Neural cell (in vitro differentiated cells): ENCODE measurements around the gene MAP1LC3A. TPM values are rescaled to one million over a fixed set of nuclear protein-coding genes. Genes with fewer than 3 reads are reported as not detected.

Experiments
- H2AFZ ChIP-seq: fragments of 200-600, 300-800 bp; sonication (generic), shearing (Covaris generic); 2 replicates; pipeline ENCODE4 v1.6.0; 2014; ENCODE audit warnings: low read depth, mild to moderate bottlenecking, antibody characterized with exemption, low read length, moderate library complexity
- H3F3A ChIP-seq: fragments of 200-600 bp; shearing (Covaris generic); 2 replicates; pipeline ENCODE4 v1.6.1; 2016; ENCODE audit warnings: mild to moderate bottlenecking, moderate library complexity, mixed read lengths, antibody characterized with exemption, low read length; ENCODE audit not compliant: insufficient read depth, poor library complexity, severe bottlenecking
- H3K27ac ChIP-seq: fragments of 200-600, 300-800 bp; sonication (generic), shearing (Covaris generic); 2 replicates; pipeline ENCODE4 v1.5.1; 2014; ENCODE audit warnings: mild to moderate bottlenecking, low read length, moderate library complexity
- H3K27me3 ChIP-seq: fragments of 300-800, 200-600 bp; sonication (generic), shearing (Covaris generic); 2 replicates; pipeline ENCODE4 v1.6.0; 2014; ENCODE audit warnings: mild to moderate bottlenecking, low read depth, low read length, moderate library complexity; ENCODE audit not compliant: insufficient read depth
- H3K36me3 ChIP-seq: fragments of 300-800, 200-600 bp; sonication (generic), shearing (Covaris generic); 2 replicates; pipeline ENCODE4 v1.5.1; 2014; ENCODE audit warnings: mild to moderate bottlenecking, antibody characterized with exemption, low read length, moderate library complexity; ENCODE audit not compliant: insufficient read depth
- H3K4me2 ChIP-seq: fragments of 300-800, 200-600 bp; sonication (generic), shearing (Covaris generic); 2 replicates; pipeline ENCODE4 v1.6.0; 2014; ENCODE audit warnings: mild to moderate bottlenecking, low read length
- H3K4me3 ChIP-seq: fragments of 300-800, 200-600 bp; sonication (generic), shearing (Covaris generic); 2 replicates; pipeline ENCODE4 v1.5.1; 2014; ENCODE audit warnings: mild to moderate bottlenecking, low read length, moderate library complexity
- H3K79me2 ChIP-seq: fragments of 200-600 bp; shearing (Covaris generic); replicated peaks from 2 replicates; pipeline ENCODE4 v1.6.0; 2014; ENCODE audit warnings: mild to moderate bottlenecking, low read length, moderate library complexity; ENCODE audit not compliant: insufficient read depth
- H3K9ac ChIP-seq: fragments of 300-800, 200-600 bp; sonication (generic), shearing (Covaris generic); 2 replicates; pipeline ENCODE4 v1.6.1; 2016; ENCODE audit warnings: mild to moderate bottlenecking, low read length, mixed read lengths
- H3K9me2 ChIP-seq: fragments of 200-600 bp; shearing (Covaris generic); 2 replicates; pipeline ENCODE4 v1.6.1; 2016; ENCODE audit warnings: mild to moderate bottlenecking, low read length, mixed read lengths; ENCODE audit not compliant: insufficient read depth
- H3K9me3 ChIP-seq: fragments of 200-600, 300-800 bp; sonication (generic), shearing (Covaris generic); 2 replicates; pipeline ENCODE4 v1.6.1; 2016; ENCODE audit warnings: mild to moderate bottlenecking, mixed run types, low read length, moderate library complexity, mixed read lengths
- H4K20me1 ChIP-seq: fragments of 200-600 bp; shearing (Covaris generic); 2 replicates; pipeline ENCODE4 v1.6.1; 2016; ENCODE audit warnings: mild to moderate bottlenecking, mixed run types; ENCODE audit not compliant: insufficient read depth
- CTCF ChIP-seq: fragments of 450-650 bp; IDR thresholded peaks from 2 replicates; pipeline ENCODE4 v1.5.1; 2014; ENCODE audit warnings: antibody characterized with exemption, mild to moderate bottlenecking, moderate library complexity; ENCODE audit not compliant: poor library complexity, severe bottlenecking
- EP300 ChIP-seq: fragments of 450-650 bp; conservative IDR thresholded peaks from 2 replicates; pipeline ENCODE4 v1.6.1; 2014; ENCODE audit warnings: antibody characterized with exemption, mild to moderate bottlenecking, moderate library complexity; ENCODE audit not compliant: poor library complexity, severe bottlenecking
- EZH2 ChIP-seq: fragments of 200-600, 300-800 bp; shearing (Covaris generic), sonication (generic); IDR thresholded peaks from 2 replicates; pipeline ENCODE4 v1.6.1; 2014; ENCODE audit warnings: antibody characterized with exemption, low read length, borderline replicate concordance, mild to moderate bottlenecking; ENCODE audit not compliant: insufficient read depth, poor library complexity, severe bottlenecking
- MXI1 ChIP-seq: fragments of 450-650 bp; conservative IDR thresholded peaks from 2 replicates; pipeline ENCODE4 v1.6.1; 2014; ENCODE audit warnings: antibody characterized with exemption, mild to moderate bottlenecking; ENCODE audit not compliant: poor library complexity, severe bottlenecking
- POLR2AphosphoS5 ChIP-seq: IDR thresholded peaks from 2 replicates; pipeline ENCODE4 v1.6.1; 2012
- RAD21 ChIP-seq: fragments of 450-650 bp; conservative IDR thresholded peaks from 2 replicates; pipeline ENCODE4 v1.6.1; 2014; ENCODE audit warnings: antibody characterized with exemption, mild to moderate bottlenecking, moderate library complexity
- REST ChIP-seq: IDR thresholded peaks from 2 replicates; pipeline ENCODE4 v1.6.1; 2012; ENCODE audit warnings: borderline replicate concordance
- SMC3 ChIP-seq: fragments of 450-650 bp; conservative IDR thresholded peaks from 2 replicates; pipeline ENCODE4 v1.6.1; 2014; ENCODE audit warnings: antibody characterized with exemption, mild to moderate bottlenecking, moderate library complexity; ENCODE audit not compliant: poor library complexity
- TAF1 ChIP-seq: IDR thresholded peaks from 2 replicates; pipeline ENCODE4 v1.6.1; 2012; ENCODE audit warnings: low read depth
- polyA plus RNA-seq: library from polyadenylated mRNA; depleted of rRNA; stranded (reverse); fragments of >200 nt; gene quantifications from 2 replicates; pipeline ENCODE4 v1.2.3, GENCODE V29; 2014

The MAP1LC3A gene
- polyA plus RNA-seq, 1 donor from 2014 or later: 56.2 TPM

GRCh38 chr20:34567892-34568865 is 9.7 kb downstream of the MAP1LC3A start:
- no peaks in the 10 kb centered on the region for H3F3A ChIP-seq
- no peaks in the 10 kb centered on the region for H3K79me2 ChIP-seq
- H4K20me1 ChIP-seq: no peaks in the 10 kb centered on the region
- no peak overlapping the region for H3K27ac ChIP-seq
- H3K36me3 ChIP-seq: no peaks in the 10 kb centered on the region
- TF ChIP-seq CTCF (no peak), RAD21 (no peak), MXI1 (no peak), POLR2AphosphoS5 (no peak), TAF1 (no peak), SMC3 (no peak), EP300 (no peak), REST (no peak), EZH2 (no peak)
- H3K9me2 ChIP-seq: no peaks in the 10 kb centered on the region
- no peak overlapping the region for H3K4me2 ChIP-seq
- no peaks in the 10 kb centered on the region for H3K9me3 ChIP-seq
- no peak overlapping the region for H2AFZ ChIP-seq
- no peak overlapping the region for H3K9ac ChIP-seq
- no peaks in the 10 kb centered on the region for H3K27me3 ChIP-seq
- no peak overlapping the region for H3K4me3 ChIP-seq

DNA sequence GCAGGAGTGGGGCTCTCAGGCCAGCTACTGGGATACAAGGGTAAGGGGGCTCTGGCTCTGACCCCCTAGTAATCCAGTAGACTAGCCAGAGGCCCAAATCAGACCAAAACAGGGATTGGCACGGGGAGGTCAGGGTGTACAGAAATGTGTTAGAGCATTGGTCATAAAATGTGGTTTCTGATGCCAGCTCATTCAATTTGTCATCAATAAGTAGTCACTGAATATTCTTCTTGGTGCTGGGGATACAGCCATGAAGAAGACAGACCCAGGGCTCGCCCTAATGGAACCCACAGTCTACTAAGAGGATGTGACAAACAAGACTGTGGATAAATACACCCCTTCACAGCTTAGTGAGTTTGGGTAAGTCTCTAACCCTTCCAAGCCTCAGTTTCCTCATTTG is 11.1 kb downstream of the MAP1LC3A start:
- Histone ChIP-seq H3K9me3 (no peaks in the 10 kb centered on the region), H3K4me3 (no peak overlapping the region), H4K20me1 (no peaks in the 10 kb centered on the region), H3K4me2 (no peak overlapping the region), H3F3A (no peaks in the 10 kb centered on the region), H2AFZ (no peak overlapping the region), H3K9me2 (no peaks in the 10 kb centered on the region), H3K36me3 (no peaks in the 10 kb centered on the region), H3K27me3 (no peaks in the 10 kb centered on the region), H3K9ac (no peak overlapping the region), H3K27ac (no peak overlapping the region), H3K79me2 (no peaks in the 10 kb centered on the region)
- TF ChIP-seq POLR2AphosphoS5: no peak
- TF ChIP-seq EZH2: no peak
